Neural crest cell (in vitro differentiated cells): ENCODE results near the gene CASP9. TPM values are rescaled to one million over a fixed set of nuclear protein-coding genes. Genes with fewer than 3 reads are reported as not detected.

Source experiments
- DNase-seq: peaks from one replicate; pipeline ENCODE4 v3.0.0; 2021; ENCODE audit warnings: low read depth, mixed read lengths, low spot score
- H3K27ac Mint-ChIP-seq: one replicate; pipeline ENCODE4 v1.8.0; 2021; ENCODE audit warnings: mild to moderate bottlenecking, mixed read lengths; ENCODE audit not compliant: unreplicated experiment
- H3K27me3 Mint-ChIP-seq: 2 replicates; pipeline ENCODE4 v1.8.0; 2021; ENCODE audit warnings: low read depth, mild to moderate bottlenecking, mixed read lengths
- H3K36me3 Mint-ChIP-seq: 2 replicates; pipeline ENCODE4 v1.8.0; 2021; ENCODE audit warnings: low read depth, mild to moderate bottlenecking, mixed read lengths
- H3K4me1 Mint-ChIP-seq: 2 replicates; pipeline ENCODE4 v1.8.0; 2021; ENCODE audit warnings: mixed read lengths
- H3K4me3 Mint-ChIP-seq: one replicate; pipeline ENCODE4 v1.8.0; 2021; ENCODE audit warnings: mild to moderate bottlenecking, mixed read lengths
- H3K9me3 Mint-ChIP-seq: 2 replicates; pipeline ENCODE4 v1.8.0; 2021; ENCODE audit warnings: mixed read lengths
- CTCF ChIP-seq: fragments of 200-600 bp; sonication (generic); conservative IDR thresholded peaks from 2 replicates; pipeline ENCODE4 v1.5.0; 2021; ENCODE audit warnings: antibody characterized with exemption, mild to moderate bottlenecking
- total RNA-seq: library from RNA; stranded (reverse); gene quantifications from 2 replicates; pipeline ENCODE4 v1.2.1, GENCODE V29; 2021

Gene CASP9
- total RNA-seq, 1 donor from 2014 or later, result 13.2 TPM

GRCh38 chr1:15509586-15509985, 14.4 kb downstream of the CASP9 start:
- H3K27ac Mint-ChIP-seq, result no peak overlapping the region
- no peak for TF ChIP-seq CTCF
- no peaks in the 10 kb centered on the region for H3K27me3 Mint-ChIP-seq
- no peaks in the 10 kb centered on the region for H3K9me3 Mint-ChIP-seq
- peaks cover 3% of the 10 kb centered on the region for H3K4me1 Mint-ChIP-seq
- no peak for DNase-seq
- H3K36me3 Mint-ChIP-seq, result peaks cover 5% of the 10 kb centered on the region
- H3K4me3 Mint-ChIP-seq, result no peak overlapping the region

- DNase-seq, result no peak
- Mint-ChIP-seq H3K9me3 (no peaks in the 10 kb centered on the region), H3K36me3 (peaks cover 5% of the 10 kb centered on the region), H3K27ac (no peak overlapping the region), H3K27me3 (no peaks in the 10 kb centered on the region), H3K4me3 (no peak overlapping the region), H3K4me1 (peaks cover 1% of the 10 kb centered on the region)
- no peak for TF ChIP-seq CTCF
Measured at GRCh38 chr1:15508700-15509487, 15.1 kb downstream of the CASP9 start.

GRCh38 chr1:15507278-15507677, 16.7 kb downstream of the CASP9 start:
- Mint-ChIP-seq H3K9me3 (no peaks in the 10 kb centered on the region), H3K4me1 (no peaks in the 10 kb centered on the region), H3K36me3 (peaks cover 4% of the 10 kb centered on the region), H3K4me3 (no peak overlapping the region), H3K27me3 (no peaks in the 10 kb centered on the region), H3K27ac (peak overlapping the region; percentile 19)
- no peak for DNase-seq
- TF ChIP-seq CTCF, result no peak

- H3K27me3 Mint-ChIP-seq, result no peaks in the 10 kb centered on the region
- H3K27ac Mint-ChIP-seq, result no peak overlapping the region
- H3K36me3 Mint-ChIP-seq, result no peaks in the 10 kb centered on the region
- H3K4me1 Mint-ChIP-seq, result no peaks in the 10 kb centered on the region
- no peaks in the 10 kb centered on the region for H3K9me3 Mint-ChIP-seq
- H3K4me3 Mint-ChIP-seq, result no peak overlapping the region
- no peak for TF ChIP-seq CTCF
- no peak for DNase-seq
Measured at GRCh38 chr1:15506831-15507230, 17.2 kb downstream of the CASP9 start.

GRCh38 chr1:15504436-15504835, 19.6 kb downstream of the CASP9 start:
- H3K4me1 Mint-ChIP-seq, result no peaks in the 10 kb centered on the region
- H3K27ac Mint-ChIP-seq, result no peak overlapping the region
- H3K36me3 Mint-ChIP-seq, result no peaks in the 10 kb centered on the region
- no peaks in the 10 kb centered on the region for H3K27me3 Mint-ChIP-seq
- H3K9me3 Mint-ChIP-seq, result no peaks in the 10 kb centered on the region
- no peak overlapping the region for H3K4me3 Mint-ChIP-seq
- TF ChIP-seq CTCF, result no peak
- DNase-seq, result no peak
